NT2/D1 (cell line): ENCODE measurements around the gene C20orf141.

Experiments
- DNase-seq: peaks from one replicate; pipeline ENCODE4 v3.0.0-alpha.2; 2011; ENCODE audit warnings: low read depth, low spot score
- H3K27me3 ChIP-seq: 2 replicates; pipeline ENCODE4 v1.6.0; 2011; ENCODE audit warnings: mild to moderate bottlenecking; ENCODE audit not compliant: insufficient read length, insufficient read depth
- H3K36me3 ChIP-seq: 2 replicates; pipeline ENCODE4 v1.6.1; 2011; ENCODE audit warnings: mild to moderate bottlenecking, low read length, mixed read lengths; ENCODE audit not compliant: insufficient read depth, insufficient read length
- H3K4me1 ChIP-seq: 2 replicates; pipeline ENCODE4 v1.5.1; 2011; ENCODE audit not compliant: insufficient read depth, insufficient read length
- H3K4me3 ChIP-seq: 2 replicates; pipeline ENCODE4 v1.5.1; 2011; ENCODE audit warnings: low read depth; ENCODE audit not compliant: insufficient read length
- H3K9ac ChIP-seq: 2 replicates; pipeline ENCODE4 v1.6.0; 2011; ENCODE audit warnings: low read depth; ENCODE audit not compliant: insufficient read length
- H3K9me3 ChIP-seq: 2 replicates; pipeline ENCODE4 v1.5.1; 2011; ENCODE audit warnings: mild to moderate bottlenecking, low read length; ENCODE audit not compliant: insufficient read depth
- SUZ12 ChIP-seq: IDR thresholded peaks from 2 replicates; pipeline ENCODE4 v1.6.1; 2011; ENCODE audit not compliant: insufficient read length, insufficient read depth; ENCODE audit errors: extremely low read depth
- YY1 ChIP-seq: IDR thresholded peaks from 2 replicates; pipeline ENCODE4 v1.6.1; 2011; ENCODE audit not compliant: insufficient read length, insufficient read depth
- ZNF274 ChIP-seq: IDR thresholded peaks from 2 replicates; pipeline ENCODE4 v1.6.1; 2011; ENCODE audit warnings: mild to moderate bottlenecking, low read depth, low read length

The C20orf141 gene

DNA sequence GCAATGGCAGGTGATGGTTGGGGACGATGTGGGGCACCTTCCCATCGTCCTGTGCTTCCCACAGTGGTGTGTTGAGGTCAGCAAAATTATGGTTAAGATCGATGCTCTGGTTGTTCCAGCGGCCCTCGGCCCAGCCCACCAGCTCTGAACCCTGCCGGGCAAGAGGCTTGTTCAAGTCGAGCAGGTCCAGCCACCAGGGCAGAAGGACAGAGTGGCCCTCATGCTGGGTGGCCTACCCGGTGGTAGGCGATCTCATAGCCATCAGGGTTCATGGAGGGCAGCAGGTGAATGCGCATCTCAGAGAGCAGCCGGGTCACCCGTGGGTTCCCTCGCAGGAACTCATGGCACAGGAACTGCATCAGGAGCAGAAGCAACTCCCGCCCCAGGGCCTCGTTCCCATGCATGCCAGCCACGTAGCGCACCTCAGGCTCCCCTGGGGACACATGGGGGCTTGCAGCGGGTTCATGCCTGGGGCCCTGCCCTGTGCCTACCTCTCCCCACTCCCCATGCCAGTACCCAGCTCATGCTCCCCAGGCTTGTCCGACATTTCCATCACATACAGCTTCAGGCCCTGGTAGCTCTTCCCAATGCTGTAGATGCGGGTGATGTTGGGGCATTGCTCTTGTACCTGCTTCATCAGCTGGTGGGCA lies 18.7 kb upstream of the C20orf141 start:
- no peak for DNase-seq
- peaks cover 54% of the 10 kb centered on the region for H3K36me3 ChIP-seq
- H3K27me3 ChIP-seq: no peaks in the 10 kb centered on the region

DNA sequence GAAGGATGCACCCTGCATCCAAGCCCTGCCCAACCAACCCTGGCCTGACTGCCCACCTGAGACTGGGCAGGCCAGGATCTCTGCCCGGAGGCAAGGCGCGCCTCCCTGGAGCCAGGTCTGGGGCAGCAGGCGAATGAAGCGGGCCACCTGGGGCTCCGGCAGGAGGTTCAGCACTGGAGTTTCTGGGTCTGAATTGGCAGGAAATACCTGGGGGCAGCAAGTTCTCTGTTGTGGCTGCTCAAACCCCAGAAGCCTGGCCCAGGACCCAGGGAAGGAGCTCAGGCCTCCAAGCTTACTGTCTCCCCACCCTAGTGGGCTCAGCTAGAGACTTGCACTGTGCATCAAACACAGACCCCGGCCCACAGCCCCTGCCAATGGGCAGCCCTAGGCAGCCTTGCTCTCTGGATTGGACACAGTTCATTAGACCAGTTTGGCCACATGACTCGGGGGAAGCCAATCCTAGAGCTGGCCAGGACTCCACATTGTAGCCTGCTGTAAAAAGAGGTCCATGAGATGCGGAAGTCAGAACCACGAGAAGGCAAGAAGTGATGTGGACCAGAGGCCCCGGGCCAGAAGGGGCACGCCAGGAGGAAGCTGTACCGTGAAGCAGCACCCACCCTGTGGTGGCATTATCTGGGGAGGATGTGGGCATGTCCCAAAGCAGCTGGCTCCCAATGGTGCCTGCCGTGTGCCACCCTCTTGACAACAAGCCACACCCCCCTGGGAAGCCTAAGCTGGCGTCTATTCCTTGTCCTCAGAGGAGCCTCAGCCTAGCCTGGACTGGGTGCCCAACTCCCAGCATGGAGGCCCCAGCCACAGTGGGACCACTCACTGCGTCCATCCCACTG lies 17.4 kb upstream of the C20orf141 start:
- no peak for DNase-seq
- no peaks in the 10 kb centered on the region for H3K9me3 ChIP-seq
- no peak overlapping the region for H3K9ac ChIP-seq
- no peak overlapping the region for H3K4me3 ChIP-seq
- no peak for TF ChIP-seq YY1
- TF ChIP-seq ZNF274: no peak
- no peaks in the 10 kb centered on the region for H3K4me1 ChIP-seq
- H3K36me3 ChIP-seq: peaks cover 54% of the 10 kb centered on the region
- H3K27me3 ChIP-seq: peaks cover 9% of the 10 kb centered on the region

More for the DNA sequence above, 18.7 kb upstream of the C20orf141 start:
- Histone ChIP-seq H3K9ac (no peak overlapping the region), H3K4me3 (no peak overlapping the region), H3K9me3 (no peaks in the 10 kb centered on the region), H3K4me1 (no peaks in the 10 kb centered on the region)
- TF ChIP-seq SUZ12 (no peak), YY1 (no peak), ZNF274 (no peak)

DNA sequence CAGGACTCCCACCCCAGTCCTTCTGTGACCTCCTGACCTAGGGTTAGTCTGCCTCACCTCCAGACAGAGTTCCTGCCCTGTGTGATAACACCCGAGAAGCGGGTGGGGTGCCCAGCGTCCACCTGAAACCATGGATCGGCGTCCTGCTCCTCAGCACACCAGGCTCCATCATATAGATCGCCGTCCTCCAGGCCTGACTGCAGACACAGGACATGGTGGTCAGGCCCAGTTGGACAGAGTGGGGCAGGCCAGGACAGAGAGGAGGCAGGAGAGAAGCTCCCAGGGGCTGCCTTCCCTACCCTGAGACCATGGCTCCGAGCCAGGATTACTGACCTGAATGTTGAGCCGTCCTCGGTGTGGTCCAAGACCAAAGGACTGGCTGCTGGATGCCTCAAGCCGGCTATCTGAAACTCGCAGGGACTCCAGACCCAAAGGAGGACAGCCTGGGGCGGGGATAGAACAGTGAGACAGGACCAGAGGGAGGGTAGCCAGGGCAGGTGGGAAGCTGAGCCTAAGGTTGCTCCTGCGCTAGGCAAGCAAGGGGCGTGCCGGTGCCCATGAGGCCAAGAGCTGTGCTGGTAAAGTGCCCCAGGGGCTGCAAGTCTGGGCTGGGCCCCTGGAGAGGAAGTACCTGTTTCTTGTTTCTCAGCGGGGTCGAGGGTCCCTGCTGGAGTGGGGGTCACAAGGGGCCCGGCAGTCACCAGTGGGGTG lies 16.5 kb upstream of the C20orf141 start:
- Histone ChIP-seq H3K4me1 (no peaks in the 10 kb centered on the region), H3K27me3 (peaks cover 16% of the 10 kb centered on the region), H3K9ac (peak overlapping the region; percentile 42), H3K9me3 (no peaks in the 10 kb centered on the region), H3K36me3 (peaks cover 54% of the 10 kb centered on the region), H3K4me3 (no peak overlapping the region)
- no peak for DNase-seq
- TF ChIP-seq YY1 (no peak), ZNF274 (no peak), SUZ12 (no peak)

DNA sequence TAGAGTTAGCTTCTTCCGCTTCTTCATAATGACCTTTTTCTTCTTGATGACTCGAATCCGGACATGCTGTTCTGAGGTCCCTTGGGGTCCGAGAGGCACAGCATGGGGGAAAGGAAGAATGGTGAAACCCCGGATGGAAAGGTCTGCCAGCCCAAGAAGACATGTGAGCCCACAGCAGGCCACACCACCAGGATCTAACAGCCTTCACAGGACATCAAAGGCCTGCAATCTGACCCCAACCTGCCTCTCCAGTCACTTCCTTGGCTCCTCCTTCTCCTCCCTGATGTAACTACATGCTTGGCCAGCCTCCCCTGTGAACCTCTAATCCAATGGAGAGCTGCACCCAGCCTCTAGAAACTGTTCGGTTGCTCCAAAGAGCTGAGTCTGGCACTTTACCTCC lies 16.0 kb upstream of the C20orf141 start:
- Histone ChIP-seq H3K36me3 (peaks cover 49% of the 10 kb centered on the region), H3K4me1 (no peaks in the 10 kb centered on the region), H3K4me3 (no peak overlapping the region), H3K27me3 (peaks cover 16% of the 10 kb centered on the region), H3K9me3 (no peaks in the 10 kb centered on the region), H3K9ac (no peak overlapping the region)
- DNase-seq: no peak
- TF ChIP-seq SUZ12 (no peak), YY1 (no peak), ZNF274 (no peak)

DNA sequence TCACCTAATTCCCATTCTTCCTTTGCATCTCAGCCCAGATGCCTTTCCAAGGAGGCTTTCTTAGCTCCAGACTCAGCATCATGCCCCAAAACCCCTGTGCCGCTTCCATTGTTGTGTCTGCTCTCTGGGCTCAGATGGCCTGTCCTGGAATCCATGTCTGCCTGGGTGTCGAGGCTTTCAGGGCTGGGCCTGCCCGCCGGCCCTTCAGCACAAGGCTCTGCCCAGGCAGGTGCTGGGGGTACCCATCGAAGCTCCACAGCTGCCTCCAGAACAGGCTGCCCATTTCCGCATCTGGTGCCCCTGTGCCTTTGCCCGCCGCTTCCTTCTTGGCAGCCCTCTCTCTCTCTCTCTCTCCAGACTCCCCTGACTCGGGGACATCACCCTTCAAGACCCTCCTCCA lies 15.5 kb upstream of the C20orf141 start:
- Histone ChIP-seq H3K27me3 (peaks cover 16% of the 10 kb centered on the region), H3K36me3 (peaks cover 44% of the 10 kb centered on the region), H3K4me3 (peak overlapping the region; percentile 90), H3K9me3 (no peaks in the 10 kb centered on the region), H3K4me1 (no peaks in the 10 kb centered on the region), H3K9ac (peak overlapping the region; percentile 98)
- no peak for DNase-seq
- TF ChIP-seq YY1: no peak
- TF ChIP-seq SUZ12: no peak
- no peak for TF ChIP-seq ZNF274

DNA sequence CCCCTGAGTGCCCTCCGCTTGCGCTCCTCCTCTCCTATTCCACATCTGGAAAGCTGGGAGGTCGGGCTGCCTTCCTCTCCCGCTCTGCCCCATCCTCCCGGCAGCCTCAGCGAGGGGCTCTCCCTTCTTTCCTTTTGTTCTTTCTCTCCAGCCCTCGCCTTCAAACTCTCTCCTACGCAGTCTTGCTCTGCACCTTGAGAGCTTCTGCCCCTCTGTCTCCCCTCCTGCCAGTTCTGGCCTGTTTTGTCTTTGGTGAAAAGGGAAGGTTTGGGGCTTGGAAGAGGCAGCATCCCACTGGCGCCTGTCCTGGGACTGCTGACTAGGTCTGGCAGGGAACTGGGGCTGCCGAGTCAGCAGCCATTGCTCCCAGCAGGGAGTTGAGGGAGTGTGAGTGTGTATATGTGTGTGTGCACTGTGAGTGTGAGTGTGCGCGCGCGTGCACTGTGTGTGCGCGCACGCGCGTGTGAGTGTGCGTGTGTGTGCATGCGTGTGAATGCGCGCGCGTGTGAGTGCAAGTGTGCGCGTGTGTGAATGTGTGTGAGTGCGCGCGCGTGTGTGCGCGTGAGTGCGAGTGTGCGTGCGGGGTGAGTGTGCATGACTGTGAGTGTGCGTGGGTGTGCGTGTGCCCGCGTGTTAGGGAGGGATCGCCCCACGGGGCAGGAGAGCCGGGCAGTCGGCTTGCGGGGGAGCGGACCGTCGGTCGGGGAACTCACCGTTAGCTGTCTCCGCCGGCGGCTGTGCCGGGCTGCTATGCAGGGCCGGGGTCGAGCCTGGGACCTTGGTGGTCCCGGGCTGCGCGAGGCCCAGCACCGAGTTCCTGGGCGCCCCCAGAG lies 14.9 kb upstream of the C20orf141 start:
- Histone ChIP-seq H3K9me3 (no peaks in the 10 kb centered on the region), H3K4me3 (peak overlapping the region; percentile 90), H3K27me3 (peaks cover 16% of the 10 kb centered on the region), H3K36me3 (peaks cover 38% of the 10 kb centered on the region), H3K4me1 (no peaks in the 10 kb centered on the region), H3K9ac (peak overlapping the region; percentile 98)
- TF ChIP-seq ZNF274 (no peak), SUZ12 (no peak), YY1 (no peak)
- no peak for DNase-seq
